SK-N-SH (cell line): ENCODE measurements around the gene NAV1. TPM values are rescaled to one million over a fixed set of nuclear protein-coding genes. Genes with fewer than 3 reads are reported as not detected.
A peak's percentile ranks its signal among the peaks of the same experiment; 100 is the strongest.

ENCODE experiments used
- CTCF ChIA-PET: fragments of 300-600, 350-600 bp; formaldehyde crosslinking; extraction: SDS; loops from one replicate; lab custom pipeline; 2021; lab: Yijun Ruan, JAX
- POLR2A ChIA-PET: fragments of 350-600 bp; sonication (Branson Sonifier 250); formaldehyde crosslinking; extraction: SDS; loops from one replicate; lab custom pipeline; 2020; ENCODE audit warnings: antibody characterized with exemption, inconsistent platforms; lab: Yijun Ruan, JAX
- DNase-seq: peaks from one replicate; pipeline ENCODE4 v3.0.0; 2012
- H2AFZ ChIP-seq: fragments of 200-600 bp; sonication (generic); 2 replicates; pipeline ENCODE4 v1.8.1; 2016; ENCODE audit warnings: antibody characterized with exemption, mild to moderate bottlenecking, low read depth
- H3F3A ChIP-seq: fragments of 200-600 bp; sonication (generic); replicated peaks from 2 replicates; pipeline ENCODE3; 2016; ENCODE audit warnings: antibody characterized with exemption, mild to moderate bottlenecking; ENCODE audit not compliant: insufficient read depth
- H3K27ac ChIP-seq, 2 experiments: fragments of 200-500 bp in 1 of 2; fragments of 200-600 bp in 1 of 2; sonication (Bioruptor generic) in 1 of 2; sonication (generic), shearing (Covaris generic) in 1 of 2; 2 replicates each; pipeline versions ENCODE4 v1.5.1 to v1.6.1; 2014 to 2016; ENCODE audit warnings: low read depth in 2 of 2, inconsistent platforms in 1 of 2, low read length in 1 of 2, mild to moderate bottlenecking in 1 of 2, mixed read lengths in 1 of 2
- H3K27me3 ChIP-seq: fragments of 200-600 bp; sonication (generic), shearing (Covaris generic); 2 replicates; pipeline ENCODE4 v1.6.1; 2016; ENCODE audit warnings: mixed run types; ENCODE audit not compliant: insufficient read depth
- H3K36me3 ChIP-seq, 2 experiments: fragments of 200-500 bp in 1 of 2; fragments of 200-600 bp in 1 of 2; sonication (Bioruptor generic) in 1 of 2; sonication (generic) in 1 of 2; replicated peaks in 1 of 2; 2 replicates each; pipeline versions ENCODE3 to v1.5.1; 2014 to 2016; ENCODE audit warnings: low read length in 1 of 2, mild to moderate bottlenecking in 1 of 2; ENCODE audit not compliant: insufficient read depth in 2 of 2, control insufficient read depth in 1 of 2
- H3K4me1 ChIP-seq, 2 experiments: fragments of 200-500 bp in 1 of 2; fragments of 200-600 bp in 1 of 2; sonication (Bioruptor generic) in 1 of 2; sonication (generic), shearing (Covaris generic) in 1 of 2; 2 replicates each; pipeline versions ENCODE4 v1.5.1 to v1.6.1; 2014 to 2016; ENCODE audit warnings: low read depth in 1 of 2, low read length in 1 of 2, mixed run types in 1 of 2; ENCODE audit not compliant: insufficient read depth in 2 of 2, control insufficient read depth in 1 of 2
- H3K4me2 ChIP-seq: fragments of 200-600 bp; sonication (generic), shearing (Covaris generic); 2 replicates; pipeline ENCODE4 v1.6.1; 2017; ENCODE audit warnings: mixed run types
- H3K4me3 ChIP-seq, 2 experiments: fragments of 200-500 bp in 1 of 2; fragments of 200-600 bp in 1 of 2; sonication (Bioruptor generic) in 1 of 2; sonication (generic), shearing (Covaris generic) in 1 of 2; 2 replicates each; pipeline versions ENCODE4 v1.5.1 to v1.8.1; 2014 to 2016; ENCODE audit warnings: low read depth in 2 of 2, inconsistent platforms in 1 of 2, low read length in 1 of 2, mild to moderate bottlenecking in 1 of 2, mixed read lengths in 1 of 2, moderate library complexity in 1 of 2
- H3K79me2 ChIP-seq: fragments of 200-600 bp; sonication (generic); 2 replicates; pipeline ENCODE4 v1.8.1; 2017; ENCODE audit warnings: mild to moderate bottlenecking; ENCODE audit not compliant: insufficient read depth
- H3K9ac ChIP-seq: fragments of 200-600 bp; sonication (generic); 2 replicates; pipeline ENCODE4 v1.6.1; 2017; ENCODE audit warnings: mixed run types
- H3K9me2 ChIP-seq: fragments of 200-600 bp; sonication (generic); 2 replicates; pipeline ENCODE4 v1.6.1; 2017; ENCODE audit warnings: mixed run types
- H3K9me3 ChIP-seq: fragments of 200-600 bp; sonication (generic); 2 replicates; pipeline ENCODE4 v1.6.1; 2017; ENCODE audit warnings: mixed run types, mild to moderate bottlenecking, moderate library complexity
- H4K20me1 ChIP-seq: fragments of 200-600 bp; sonication (generic); 2 replicates; pipeline ENCODE4 v1.6.1; 2017; ENCODE audit warnings: mild to moderate bottlenecking, mixed run types; ENCODE audit not compliant: insufficient read depth
- ELF1 ChIP-seq: IDR thresholded peaks from 2 replicates; pipeline ENCODE4 v1.4.0; 2012
- EP300 ChIP-seq, 2 experiments: IDR thresholded peaks; 2 replicates each; pipeline versions ENCODE4 v1.4.0 to v1.6.1; 2012; ENCODE audit warnings: borderline replicate concordance in 1 of 2, low read depth in 1 of 2, low read length in 1 of 2
- FOSL2 ChIP-seq: IDR thresholded peaks from 2 replicates; pipeline ENCODE4 v1.4.0; 2012; ENCODE audit warnings: low read depth, mild to moderate bottlenecking, moderate library complexity, borderline replicate concordance
- FOXJ3 ChIP-seq: sonication (generic); formaldehyde crosslinking; IDR thresholded peaks from 2 replicates; pipeline ENCODE4 v1.5.1; 2020; ENCODE audit warnings: mild to moderate bottlenecking, missing genetic modification reagents
- FOXM1 ChIP-seq: IDR thresholded peaks from 2 replicates; pipeline ENCODE4 v1.4.0; 2012; ENCODE audit warnings: low read depth, mild to moderate bottlenecking
- GABPA ChIP-seq: IDR thresholded peaks from 2 replicates; pipeline ENCODE4 v1.4.0; 2012; ENCODE audit warnings: low read depth, mild to moderate bottlenecking
- IRF3 ChIP-seq: fragments of 150-350 bp; IDR thresholded peaks from 2 replicates; pipeline ENCODE4 v1.6.1; 2016; ENCODE audit warnings: mild to moderate bottlenecking, low read depth, low read length
- JUND ChIP-seq: IDR thresholded peaks from 2 replicates; pipeline ENCODE4 v1.4.0; 2012
- MAX ChIP-seq: IDR thresholded peaks from 2 replicates; pipeline ENCODE4 v1.4.0; 2012; ENCODE audit warnings: low read depth
- NFIC ChIP-seq: IDR thresholded peaks from 2 replicates; pipeline ENCODE4 v1.4.0; 2012; ENCODE audit warnings: borderline replicate concordance
- PBX3 ChIP-seq: IDR thresholded peaks from 2 replicates; pipeline ENCODE4; 2012
- POLR2AphosphoS5 ChIP-seq: IDR thresholded peaks from 2 replicates; pipeline ENCODE4 v1.6.1; 2012; ENCODE audit warnings: low read depth, low read length
- RCOR1 ChIP-seq: fragments of 150-350 bp; IDR thresholded peaks from 2 replicates; pipeline ENCODE4 v1.6.1; 2017; ENCODE audit warnings: antibody characterized with exemption, low read length
- RXRA ChIP-seq: IDR thresholded peaks from 2 replicates; pipeline ENCODE4 v1.4.0; 2012; ENCODE audit warnings: low read depth, mild to moderate bottlenecking, borderline replicate concordance
- SIN3A ChIP-seq: IDR thresholded peaks from 2 replicates; pipeline ENCODE4 v1.6.1; 2012; ENCODE audit warnings: low read depth, mild to moderate bottlenecking, low read length, moderate library complexity, borderline replicate concordance
- SMC3 ChIP-seq: IDR thresholded peaks from 2 replicates; pipeline ENCODE4 v1.6.1; 2012; ENCODE audit warnings: low read depth, low read length, improper control_type of control experiment
- TCF12 ChIP-seq: IDR thresholded peaks from 2 replicates; pipeline ENCODE4 v1.4.0; 2012
- TEAD4 ChIP-seq: IDR thresholded peaks from 2 replicates; pipeline ENCODE4 v1.4.0; 2012; ENCODE audit warnings: mild to moderate bottlenecking, borderline replicate concordance; ENCODE audit not compliant: insufficient read depth
- USF1 ChIP-seq: IDR thresholded peaks from 2 replicates; pipeline ENCODE4 v1.4.0; 2012; ENCODE audit warnings: low read depth, borderline replicate concordance
- USF2 ChIP-seq: fragments of 150-350 bp; IDR thresholded peaks from 2 replicates; pipeline ENCODE4 v1.6.1; 2017; ENCODE audit warnings: antibody characterized with exemption, low read length, low read depth, borderline replicate concordance
- YY1 ChIP-seq: IDR thresholded peaks from 2 replicates; pipeline ENCODE4 v1.4.0; 2012; ENCODE audit warnings: low read depth, mild to moderate bottlenecking
- ZBTB33 ChIP-seq: IDR thresholded peaks from 2 replicates; pipeline ENCODE4 v1.4.0; 2012; ENCODE audit warnings: low read depth, borderline replicate concordance
- WGBS: methylation state at CpG from one replicate; pipeline ENCODE4 v1.1.6; 2017; ENCODE audit warnings: low lambda C conversion rate; 5-methylcytosine and 5-hydroxymethylcytosine counted together
- polyA plus RNA-seq, 3 experiments: library from polyadenylated mRNA; depleted of rRNA; stranded (reverse); fragments of >200 nt; gene quantifications; 2 replicates each; pipeline ENCODE4 v1.2.3, GENCODE V29; 2012

Gene NAV1
- polyA plus RNA-seq, 1 of the 3 experiments (the other 2 are of a cell fraction): 16.1 TPM

GRCh38 chr1:201561601-201562000 is 22.7 kb downstream of the NAV1 start (continued):
- TF ChIP-seq IRF3: no peak
- TF ChIP-seq RXRA: no peak
- no peak for TF ChIP-seq JUND
- no peak for TF ChIP-seq MAX
- TF ChIP-seq FOXJ3 (CRISPR knock-in tag): no peak
- TF ChIP-seq, all 33 proteins: peak for 0

- peak overlapping the region; percentile 59 for H3K4me2 ChIP-seq
- no peaks in the 10 kb centered on the region for H3K9me2 ChIP-seq
- CTCF ChIA-PET: interaction anchor here (0.8 to 12.3 kb wide), 7 partner anchors 21 to 231 kb away, joined by 3 to 397 read pairs (median 53); partner anchors contain the start of gene NAV1
- peaks cover 0 to 23% of the 10 kb centered on the region in 2 experiments for H3K36me3 ChIP-seq
- H3K9ac ChIP-seq: peak overlapping the region; percentile 57; the same call in 1 of the 2 replicates
- WGBS: 5% methylated on average over 4 of the region's 4 CpGs
- no peak overlapping the region for H2AFZ ChIP-seq
- peak; percentile 88 for DNase-seq
- peaks cover 100% of the 10 kb centered on the region for H3K79me2 ChIP-seq
- H3K27ac ChIP-seq: peak overlapping the region; percentile 95
- H4K20me1 ChIP-seq: peaks cover 54% of the 10 kb centered on the region
- no peaks in the 10 kb centered on the region for H3K9me3 ChIP-seq
- POLR2A ChIA-PET: interaction anchor here (0.7 to 2.8 kb wide), 2 partner anchors 55 to 87 kb away, joined by 3 to 13 read pairs; no protein-coding TSS in a partner anchor
- H3K4me3 ChIP-seq: no peak overlapping the region; a peak in 1 of 4 replicates
- peaks cover 55% of the 10 kb centered on the region for H3F3A ChIP-seq
- H3K4me1 ChIP-seq: peaks cover 49 to 57% of the 10 kb centered on the region in 2 experiments
- no peaks in the 10 kb centered on the region for H3K27me3 ChIP-seq
- TF ChIP-seq NFIC: peak; percentile 96
- TF ChIP-seq TEAD4: peak; percentile 98
- peak in 1 of 2 experiments; percentile 93; a peak in 2 of 4 replicates for TF ChIP-seq EP300 (IDR thresholded peaks at IDR 0.05; ENCODE audit: borderline replicate concordance in 1 of 2, low read depth in 1 of 2, low read length in 1 of 2)
- TF ChIP-seq MAX: peak; percentile 18; the same call in 1 of the 2 replicates
- no peak for TF ChIP-seq YY1
- no peak for TF ChIP-seq USF1
- peak; percentile 100 for TF ChIP-seq TCF12
- TF ChIP-seq POLR2AphosphoS5: peak; percentile 93
- no peak for TF ChIP-seq IRF3
- peak; percentile 89 for TF ChIP-seq FOSL2
- no peak for TF ChIP-seq SMC3
- no peak for TF ChIP-seq FOXJ3 (CRISPR knock-in tag)
- TF ChIP-seq USF2: no peak
- peak; percentile 30; the same call in 1 of the 2 replicates for TF ChIP-seq SIN3A
- peak; percentile 37; the same call in 1 of the 2 replicates for TF ChIP-seq GABPA
- TF ChIP-seq PBX3: peak; percentile 90
- TF ChIP-seq ELF1: no peak
- TF ChIP-seq FOXM1: peak; percentile 54; the same call in 1 of the 2 replicates
- TF ChIP-seq ZBTB33: peak; percentile 70; the same call in 1 of the 2 replicates
- TF ChIP-seq JUND: peak; percentile 91
- peak; percentile 85 for TF ChIP-seq RXRA
- TF ChIP-seq RCOR1: peak; percentile 94
Measured at GRCh38 chr1:201562257-201562656, 23.3 kb downstream of the NAV1 start.
